DND-41 (cell line): ENCODE measurements around the gene PSD4.

ENCODE experiments used
- ATAC-seq: fragments of 200-7000 bp; cut with Tn5 transposase; 3 replicates; pipeline ENCODE4 v1.9.1; 2021; ENCODE audit warnings: low read depth; ENCODE audit not compliant: insufficient read depth
- DNase-seq: peaks from one replicate; pipeline ENCODE4 v3.0.0-alpha.2; 2020
- H2AFZ ChIP-seq: 2 replicates; pipeline ENCODE4 v1.6.0; 2012; ENCODE audit warnings: low read depth, low read length
- H3K27ac ChIP-seq: 2 replicates; pipeline ENCODE4 v1.5.1; 2012; ENCODE audit warnings: low read length, inconsistent platforms
- H3K27me3 ChIP-seq: fragments of 200-600 bp; sonication (generic); 2 replicates; pipeline ENCODE4 v1.6.0; 2012; ENCODE audit warnings: low read length, mild to moderate bottlenecking, inconsistent platforms; ENCODE audit not compliant: insufficient read depth, poor library complexity
- H3K36me3 ChIP-seq: 2 replicates; pipeline ENCODE4 v1.5.1; 2012; ENCODE audit warnings: low read length, inconsistent platforms; ENCODE audit not compliant: insufficient read depth
- H3K4me1 ChIP-seq: 2 replicates; pipeline ENCODE4 v1.5.1; 2012; ENCODE audit warnings: mild to moderate bottlenecking, low read length; ENCODE audit not compliant: insufficient read depth
- H3K4me2 ChIP-seq: 2 replicates; pipeline ENCODE4 v1.6.0; 2012; ENCODE audit warnings: mild to moderate bottlenecking, moderate library complexity, low read length, inconsistent platforms; ENCODE audit not compliant: insufficient read depth
- H3K4me3 ChIP-seq, 2 experiments: fragments of 200-600 bp in 1 of 2; shearing (Covaris generic) in 1 of 2; 2 replicates each; pipeline ENCODE4 v1.5.1; 2012 to 2016; ENCODE audit warnings: inconsistent platforms in 2 of 2, low read length in 2 of 2, mild to moderate bottlenecking in 2 of 2, low read depth in 1 of 2, moderate library complexity in 1 of 2
- H3K79me2 ChIP-seq: 2 replicates; pipeline ENCODE4 v1.6.0; 2012; ENCODE audit warnings: low read length, inconsistent platforms; ENCODE audit not compliant: insufficient read depth
- H3K9ac ChIP-seq: 2 replicates; pipeline ENCODE4 v1.6.0; 2012; ENCODE audit warnings: low read depth, mild to moderate bottlenecking, inconsistent platforms, low read length, moderate library complexity
- H3K9me3 ChIP-seq: 2 replicates; pipeline ENCODE4 v1.5.1; 2012; ENCODE audit warnings: low read length, moderate library complexity, mild to moderate bottlenecking, inconsistent platforms; ENCODE audit not compliant: insufficient read depth, severe bottlenecking
- H4K20me1 ChIP-seq: 2 replicates; pipeline ENCODE4 v1.6.0; 2012; ENCODE audit warnings: low read length; ENCODE audit not compliant: insufficient read depth
- EZH2 ChIP-seq: IDR thresholded peaks from 3 replicates; pipeline ENCODE4 v1.6.1; 2012; ENCODE audit warnings: borderline replicate concordance, low read depth, mild to moderate bottlenecking, moderate library complexity, low read length, inconsistent platforms; ENCODE audit not compliant: severe bottlenecking
- TF ChIP-seq, protein P1 (sequence below): IDR thresholded peaks from 2 replicates; pipeline ENCODE4 v1.5.1; 2012; ENCODE audit warnings: borderline replicate concordance, low read length, moderate library complexity, mild to moderate bottlenecking; ENCODE audit not compliant: poor library complexity, severe bottlenecking; ENCODE audit errors: extremely low read depth

The PSD4 gene

DNA sequence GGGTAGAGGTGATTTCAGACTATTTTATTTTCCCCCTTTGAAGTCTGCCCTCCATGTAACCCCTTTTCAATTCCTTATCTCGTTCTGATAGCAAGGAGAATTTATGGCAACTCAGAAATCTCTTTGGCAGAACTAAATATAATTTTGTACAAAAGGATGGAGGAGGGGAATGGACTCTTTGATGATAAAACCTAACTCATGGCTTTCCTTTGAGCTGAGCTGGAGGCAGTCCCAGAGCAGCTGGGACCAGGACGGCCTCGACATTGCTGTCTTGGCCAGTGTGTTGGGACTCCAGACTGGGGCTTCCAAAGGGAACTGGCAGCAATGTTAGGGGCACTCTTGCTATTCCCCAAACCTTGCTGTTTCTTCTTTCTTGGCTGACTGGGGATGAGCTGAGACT is 57.3 kb downstream of the PSD4 start:
- no peaks in the 10 kb centered on the region for H3K36me3 ChIP-seq
- ATAC-seq: no peak
- H3K9ac ChIP-seq: no peak overlapping the region
- peaks cover 11% of the 10 kb centered on the region for H3K79me2 ChIP-seq
- H3K27me3 ChIP-seq: no peaks in the 10 kb centered on the region
- H3K9me3 ChIP-seq: no peaks in the 10 kb centered on the region
- no peak overlapping the region for H3K4me2 ChIP-seq
- DNase-seq: no peak
- H4K20me1 ChIP-seq: no peaks in the 10 kb centered on the region
- H3K4me1 ChIP-seq: peaks cover 10% of the 10 kb centered on the region
- no peak overlapping the region for H3K27ac ChIP-seq
- H3K4me3 ChIP-seq: no peak overlapping the region
- no peak overlapping the region for H2AFZ ChIP-seq
- TF ChIP-seq, protein P1, sequence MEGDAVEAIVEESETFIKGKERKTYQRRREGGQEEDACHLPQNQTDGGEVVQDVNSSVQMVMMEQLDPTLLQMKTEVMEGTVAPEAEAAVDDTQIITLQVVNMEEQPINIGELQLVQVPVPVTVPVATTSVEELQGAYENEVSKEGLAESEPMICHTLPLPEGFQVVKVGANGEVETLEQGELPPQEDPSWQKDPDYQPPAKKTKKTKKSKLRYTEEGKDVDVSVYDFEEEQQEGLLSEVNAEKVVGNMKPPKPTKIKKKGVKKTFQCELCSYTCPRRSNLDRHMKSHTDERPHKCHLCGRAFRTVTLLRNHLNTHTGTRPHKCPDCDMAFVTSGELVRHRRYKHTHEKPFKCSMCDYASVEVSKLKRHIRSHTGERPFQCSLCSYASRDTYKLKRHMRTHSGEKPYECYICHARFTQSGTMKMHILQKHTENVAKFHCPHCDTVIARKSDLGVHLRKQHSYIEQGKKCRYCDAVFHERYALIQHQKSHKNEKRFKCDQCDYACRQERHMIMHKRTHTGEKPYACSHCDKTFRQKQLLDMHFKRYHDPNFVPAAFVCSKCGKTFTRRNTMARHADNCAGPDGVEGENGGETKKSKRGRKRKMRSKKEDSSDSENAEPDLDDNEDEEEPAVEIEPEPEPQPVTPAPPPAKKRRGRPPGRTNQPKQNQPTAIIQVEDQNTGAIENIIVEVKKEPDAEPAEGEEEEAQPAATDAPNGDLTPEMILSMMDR: no peak
- TF ChIP-seq EZH2: no peak

DNA sequence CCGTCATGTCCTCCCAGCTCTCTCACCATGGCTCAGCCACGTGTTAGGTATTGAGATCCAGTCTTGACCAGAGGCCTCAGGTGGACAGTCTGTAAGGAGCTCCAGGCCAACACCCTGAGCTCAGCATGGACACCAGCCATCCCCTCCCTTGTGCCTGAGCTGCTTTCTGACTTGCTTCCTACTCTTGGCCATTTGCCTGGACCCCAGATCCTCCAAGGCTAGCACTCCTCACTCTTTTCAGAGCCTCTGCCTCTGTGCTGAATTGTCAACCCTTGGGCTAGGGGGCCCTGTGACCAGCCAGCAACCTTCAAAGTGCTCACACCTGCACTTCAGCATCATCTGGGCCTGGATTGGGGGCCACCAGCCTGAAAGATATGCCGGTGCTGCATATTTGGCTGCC is 58.4 kb downstream of the PSD4 start:
- Histone ChIP-seq H2AFZ (no peak overlapping the region), H3K4me3 (no peak overlapping the region), H3K4me2 (no peak overlapping the region), H4K20me1 (no peaks in the 10 kb centered on the region), H3K79me2 (peaks cover 19% of the 10 kb centered on the region), H3K27me3 (no peaks in the 10 kb centered on the region), H3K9me3 (no peaks in the 10 kb centered on the region), H3K27ac (no peak overlapping the region), H3K4me1 (peaks cover 19% of the 10 kb centered on the region), H3K36me3 (peaks cover 7% of the 10 kb centered on the region), H3K9ac (no peak overlapping the region)
- DNase-seq (no peak), ATAC-seq (no peak)
- TF ChIP-seq EZH2: no peak
- TF ChIP-seq, protein P1: no peak

DNA sequence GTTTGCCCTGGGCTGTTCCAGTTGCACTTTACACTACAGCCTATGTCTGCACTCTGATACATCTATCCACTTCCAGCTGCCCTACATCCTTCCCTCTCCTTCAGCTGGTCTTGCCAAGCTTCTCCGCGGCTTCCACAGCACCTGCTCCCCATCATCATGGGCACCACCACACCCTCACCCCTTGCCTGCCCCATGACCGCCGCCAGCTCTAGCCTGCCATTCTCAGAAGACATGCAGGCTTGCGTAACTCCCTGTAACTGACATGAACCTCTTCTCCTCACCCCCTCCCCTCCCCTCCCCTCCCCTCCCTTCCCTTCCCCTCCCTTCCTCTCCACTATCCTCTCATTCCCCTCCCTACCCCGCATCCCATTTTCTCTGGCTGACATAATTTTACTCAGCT is 59.0 kb downstream of the PSD4 start:
- H4K20me1 ChIP-seq: no peaks in the 10 kb centered on the region
- no peak overlapping the region for H3K4me3 ChIP-seq
- no peak overlapping the region for H3K27ac ChIP-seq
- ATAC-seq: no peak
- no peak overlapping the region for H3K9ac ChIP-seq
- peaks cover 13% of the 10 kb centered on the region for H3K36me3 ChIP-seq
- peaks cover 25% of the 10 kb centered on the region for H3K79me2 ChIP-seq
- no peak overlapping the region for H3K4me2 ChIP-seq
- DNase-seq: no peak
- TF ChIP-seq, protein P1: no peak
- no peak for TF ChIP-seq EZH2
- peaks cover 24% of the 10 kb centered on the region for H3K4me1 ChIP-seq
- no peaks in the 10 kb centered on the region for H3K9me3 ChIP-seq
- H3K27me3 ChIP-seq: no peaks in the 10 kb centered on the region
- no peak overlapping the region for H2AFZ ChIP-seq
